HG03066 (cell line): ENCODE data around the gene MAML3.

Experiments used
- ATAC-seq: cut with Tn5 transposase; IDR thresholded peaks from one replicate; pipeline ENCODE4 v1.9.1; 2021; ENCODE audit warnings: low read depth; ENCODE audit not compliant: unreplicated experiment

MAML3 gene

GRCh38 chr4:139853309-139853708 lies 300.7 kb downstream of the MAML3 start:
- no peak for ATAC-seq

- no peak for ATAC-seq
Observed at GRCh38 chr4:139852612-139853269, 301.2 kb downstream of the MAML3 start.

GRCh38 chr4:139851639-139852038 lies 302.3 kb downstream of the MAML3 start:
- no peak for ATAC-seq

- ATAC-seq = no peak
Observed at GRCh38 chr4:139851133-139851532, 302.9 kb downstream of the MAML3 start.

GRCh38 chr4:139849219-139849618 lies 304.8 kb downstream of the MAML3 start:
- ATAC-seq = no peak

- ATAC-seq = no peak
Observed at GRCh38 chr4:139848028-139848427, 306.0 kb downstream of the MAML3 start.

- no peak for ATAC-seq
Observed at GRCh38 chr4:139847602-139848001, 306.4 kb downstream of the MAML3 start.

GRCh38 chr4:139846766-139847165 lies 307.2 kb downstream of the MAML3 start:
- no peak for ATAC-seq

- ATAC-seq = no peak
Observed at GRCh38 chr4:139845453-139846093, 308.4 kb downstream of the MAML3 start.

- ATAC-seq = no peak
Observed at GRCh38 chr4:139844459-139845036, 309.4 kb downstream of the MAML3 start.

GRCh38 chr4:139844057-139844456 lies 309.9 kb downstream of the MAML3 start:
- ATAC-seq = no peak

- ATAC-seq = no peak
Observed at GRCh38 chr4:139843641-139844040, 310.3 kb downstream of the MAML3 start.

GRCh38 chr4:139841464-139842195 lies 312.4 kb downstream of the MAML3 start:
- ATAC-seq = no peak

GRCh38 chr4:139840773-139841172 lies 313.2 kb downstream of the MAML3 start:
- no peak for ATAC-seq

GRCh38 chr4:139839403-139840031 lies 314.5 kb downstream of the MAML3 start:
- no peak for ATAC-seq

GRCh38 chr4:139838811-139839210 lies 315.2 kb downstream of the MAML3 start:
- no peak for ATAC-seq

GRCh38 chr4:139834981-139835391 lies 319.0 kb downstream of the MAML3 start:
- ATAC-seq = no peak

GRCh38 chr4:139834226-139834662 lies 319.7 kb downstream of the MAML3 start:
- ATAC-seq = no peak

- no peak for ATAC-seq
Observed at GRCh38 chr4:139833151-139833910, 320.7 kb downstream of the MAML3 start.
